Vagina (tissue), 2 donors: ENCODE data around the gene CLN6.

Experiments used
- POLR2A ChIP-seq, 2 donors: fragments of 450-650 bp; IDR thresholded peaks; one replicate each; pipeline ENCODE4 v1.6.1; 2017; ENCODE audit warnings: antibody characterized with exemption in 2 of 2, mild to moderate bottlenecking in 2 of 2, moderate library complexity in 2 of 2
- POLR2AphosphoS5 ChIP-seq, 2 donors: sonication (generic); formaldehyde crosslinking; IDR thresholded peaks; one replicate each; pipeline ENCODE4 v1.9.0; 2017; ENCODE audit warnings: antibody characterized with exemption in 2 of 2, mild to moderate bottlenecking in 2 of 2, low read depth in 1 of 2; ENCODE audit not compliant: insufficient read depth in 1 of 2
- TF ChIP-seq, protein P1 (sequence below), 3 experiments: fragments of 450-650 bp in 2 of 3; fragments of 200-600 bp in 1 of 3; sonication (generic) in 1 of 3; IDR thresholded peaks; one replicate each; pipeline ENCODE4 v1.5.1; 2017 to 2019; ENCODE audit warnings: antibody characterized with exemption in 3 of 3, mild to moderate bottlenecking in 2 of 3, moderate library complexity in 2 of 3

DNA sequence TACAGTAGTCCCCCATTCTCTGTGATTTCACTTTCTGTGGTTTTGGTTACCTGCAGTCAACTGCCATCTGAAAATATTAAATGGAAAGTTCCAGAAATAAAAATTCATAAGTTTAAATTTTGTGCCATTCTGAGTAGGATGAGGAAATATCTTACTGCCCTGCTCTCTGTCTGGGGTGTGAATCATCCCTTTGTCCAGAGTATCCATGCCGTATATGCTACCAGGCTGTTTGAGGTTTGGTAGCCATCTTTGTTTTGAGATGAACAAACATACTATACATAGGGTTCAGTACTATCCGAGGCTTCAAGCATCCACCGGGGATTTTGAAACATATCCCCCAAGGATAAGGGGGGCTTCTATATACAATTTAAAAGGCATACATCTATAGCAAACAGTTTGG, 31.7 kb upstream of the CLN6 start:
- TF ChIP-seq POLR2AphosphoS5 (IDR thresholded peaks at IDR 0.05; ENCODE audit: insufficient read depth in 1 of 2, low read depth in 1 of 2) (no peak), POLR2A (IDR thresholded peaks at IDR 0.05) (no peak)
- TF ChIP-seq, protein P1, sequence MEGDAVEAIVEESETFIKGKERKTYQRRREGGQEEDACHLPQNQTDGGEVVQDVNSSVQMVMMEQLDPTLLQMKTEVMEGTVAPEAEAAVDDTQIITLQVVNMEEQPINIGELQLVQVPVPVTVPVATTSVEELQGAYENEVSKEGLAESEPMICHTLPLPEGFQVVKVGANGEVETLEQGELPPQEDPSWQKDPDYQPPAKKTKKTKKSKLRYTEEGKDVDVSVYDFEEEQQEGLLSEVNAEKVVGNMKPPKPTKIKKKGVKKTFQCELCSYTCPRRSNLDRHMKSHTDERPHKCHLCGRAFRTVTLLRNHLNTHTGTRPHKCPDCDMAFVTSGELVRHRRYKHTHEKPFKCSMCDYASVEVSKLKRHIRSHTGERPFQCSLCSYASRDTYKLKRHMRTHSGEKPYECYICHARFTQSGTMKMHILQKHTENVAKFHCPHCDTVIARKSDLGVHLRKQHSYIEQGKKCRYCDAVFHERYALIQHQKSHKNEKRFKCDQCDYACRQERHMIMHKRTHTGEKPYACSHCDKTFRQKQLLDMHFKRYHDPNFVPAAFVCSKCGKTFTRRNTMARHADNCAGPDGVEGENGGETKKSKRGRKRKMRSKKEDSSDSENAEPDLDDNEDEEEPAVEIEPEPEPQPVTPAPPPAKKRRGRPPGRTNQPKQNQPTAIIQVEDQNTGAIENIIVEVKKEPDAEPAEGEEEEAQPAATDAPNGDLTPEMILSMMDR (IDR thresholded peaks at IDR 0.05) = no peak
